Measurements from ENCODE around the gene ZKSCAN8.

DNA sequence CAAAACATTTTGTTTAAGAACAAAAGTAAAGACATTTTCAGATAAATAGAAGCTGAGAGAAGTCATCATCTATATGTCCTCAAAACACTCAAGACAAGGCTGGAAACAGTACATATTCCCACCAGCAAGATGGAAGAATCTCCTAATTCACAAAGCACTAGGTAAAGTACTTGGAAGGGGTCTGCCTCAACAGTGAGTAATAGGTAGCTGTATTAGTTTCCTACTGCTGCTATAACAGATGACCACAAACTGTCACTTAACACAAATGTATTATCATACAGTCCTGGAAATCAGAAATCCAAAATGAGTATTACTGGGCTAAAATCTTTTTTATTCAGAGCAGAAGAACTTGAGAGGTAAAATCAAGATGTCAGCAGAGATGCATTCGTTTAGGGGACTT is 40.6 kb downstream of the ZKSCAN8 start:
- TF ChIP-seq, protein P1, sequence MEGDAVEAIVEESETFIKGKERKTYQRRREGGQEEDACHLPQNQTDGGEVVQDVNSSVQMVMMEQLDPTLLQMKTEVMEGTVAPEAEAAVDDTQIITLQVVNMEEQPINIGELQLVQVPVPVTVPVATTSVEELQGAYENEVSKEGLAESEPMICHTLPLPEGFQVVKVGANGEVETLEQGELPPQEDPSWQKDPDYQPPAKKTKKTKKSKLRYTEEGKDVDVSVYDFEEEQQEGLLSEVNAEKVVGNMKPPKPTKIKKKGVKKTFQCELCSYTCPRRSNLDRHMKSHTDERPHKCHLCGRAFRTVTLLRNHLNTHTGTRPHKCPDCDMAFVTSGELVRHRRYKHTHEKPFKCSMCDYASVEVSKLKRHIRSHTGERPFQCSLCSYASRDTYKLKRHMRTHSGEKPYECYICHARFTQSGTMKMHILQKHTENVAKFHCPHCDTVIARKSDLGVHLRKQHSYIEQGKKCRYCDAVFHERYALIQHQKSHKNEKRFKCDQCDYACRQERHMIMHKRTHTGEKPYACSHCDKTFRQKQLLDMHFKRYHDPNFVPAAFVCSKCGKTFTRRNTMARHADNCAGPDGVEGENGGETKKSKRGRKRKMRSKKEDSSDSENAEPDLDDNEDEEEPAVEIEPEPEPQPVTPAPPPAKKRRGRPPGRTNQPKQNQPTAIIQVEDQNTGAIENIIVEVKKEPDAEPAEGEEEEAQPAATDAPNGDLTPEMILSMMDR (IDR thresholded peaks at IDR 0.05) = no peak
- no peak for TF ChIP-seq POLR2A (IDR thresholded peaks at IDR 0.05)
- no peak for TF ChIP-seq POLR2AphosphoS5 (IDR thresholded peaks at IDR 0.05)
- no peak for TF ChIP-seq EP300 (IDR thresholded peaks at IDR 0.05)

Measured in suprapubic skin (tissue), 4 donors.